Coronary artery (tissue), 2 donors: ENCODE results near the gene CCL19.

Experiments used
- DNase-seq: peaks from one replicate; pipeline ENCODE4 v3.0.0-alpha.2; 2017; ENCODE audit warnings: low spot score
- H3K27ac ChIP-seq, 2 donors: fragments of 200-600 bp; sonication (generic); one replicate each; pipeline ENCODE4 v1.5.1; 2016 to 2019
- H3K4me3 ChIP-seq: fragments of 200-600 bp; sonication (generic); 2 replicates; pipeline ENCODE4 v1.5.1; 2016; ENCODE audit warnings: mild to moderate bottlenecking, moderate library complexity
- TF ChIP-seq, protein P1 (sequence below): fragments of 200-600 bp; sonication (generic); IDR thresholded peaks from one replicate; pipeline ENCODE4 v1.5.1; 2019; ENCODE audit warnings: antibody characterized with exemption

Gene CCL19

GRCh38 chr9:34671307-34671706 is 19.8 kb downstream of the CCL19 start:
- TF ChIP-seq, protein P1, sequence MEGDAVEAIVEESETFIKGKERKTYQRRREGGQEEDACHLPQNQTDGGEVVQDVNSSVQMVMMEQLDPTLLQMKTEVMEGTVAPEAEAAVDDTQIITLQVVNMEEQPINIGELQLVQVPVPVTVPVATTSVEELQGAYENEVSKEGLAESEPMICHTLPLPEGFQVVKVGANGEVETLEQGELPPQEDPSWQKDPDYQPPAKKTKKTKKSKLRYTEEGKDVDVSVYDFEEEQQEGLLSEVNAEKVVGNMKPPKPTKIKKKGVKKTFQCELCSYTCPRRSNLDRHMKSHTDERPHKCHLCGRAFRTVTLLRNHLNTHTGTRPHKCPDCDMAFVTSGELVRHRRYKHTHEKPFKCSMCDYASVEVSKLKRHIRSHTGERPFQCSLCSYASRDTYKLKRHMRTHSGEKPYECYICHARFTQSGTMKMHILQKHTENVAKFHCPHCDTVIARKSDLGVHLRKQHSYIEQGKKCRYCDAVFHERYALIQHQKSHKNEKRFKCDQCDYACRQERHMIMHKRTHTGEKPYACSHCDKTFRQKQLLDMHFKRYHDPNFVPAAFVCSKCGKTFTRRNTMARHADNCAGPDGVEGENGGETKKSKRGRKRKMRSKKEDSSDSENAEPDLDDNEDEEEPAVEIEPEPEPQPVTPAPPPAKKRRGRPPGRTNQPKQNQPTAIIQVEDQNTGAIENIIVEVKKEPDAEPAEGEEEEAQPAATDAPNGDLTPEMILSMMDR, result no peak
- Histone ChIP-seq H3K4me3 (no peak overlapping the region), H3K27ac (no peak overlapping the region)
- DNase-seq, result no peak

GRCh38 chr9:34669809-34670562 is 21.1 kb downstream of the CCL19 start:
- DNase-seq, result no peak
- TF ChIP-seq, protein P1, result no peak
- H3K27ac ChIP-seq, result no peak overlapping the region
- H3K4me3 ChIP-seq, result no peak overlapping the region

- Histone ChIP-seq H3K27ac (peak overlapping the region; percentile 98 to 100), H3K4me3 (peak overlapping the region; percentile 92)
- peak; percentile 96 for DNase-seq
- TF ChIP-seq, protein P1, result no peak
Measured at GRCh38 chr9:34665381-34666250, 25.5 kb downstream of the CCL19 start.

DNA sequence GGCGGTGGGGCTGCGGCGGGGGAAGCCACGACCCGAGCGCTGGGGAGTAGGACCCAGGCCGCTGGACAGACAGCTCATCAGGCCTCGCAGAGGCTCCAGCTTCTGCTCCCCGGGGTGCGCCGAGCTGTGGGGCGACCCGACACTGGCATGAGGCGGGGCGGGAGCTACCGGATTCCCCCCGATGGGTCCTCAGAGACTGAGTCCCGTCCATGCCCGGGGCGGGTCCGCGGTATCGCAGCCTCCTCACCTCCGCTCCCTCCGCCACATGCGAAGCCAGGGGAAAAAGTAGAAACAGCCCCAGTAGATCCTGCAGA is 26.1 kb downstream of the CCL19 start:
- DNase-seq, result no peak
- TF ChIP-seq, protein P1, result no peak
- Histone ChIP-seq H3K4me3 (peak overlapping the region; percentile 92), H3K27ac (peak overlapping the region; percentile 98 to 100)

DNA sequence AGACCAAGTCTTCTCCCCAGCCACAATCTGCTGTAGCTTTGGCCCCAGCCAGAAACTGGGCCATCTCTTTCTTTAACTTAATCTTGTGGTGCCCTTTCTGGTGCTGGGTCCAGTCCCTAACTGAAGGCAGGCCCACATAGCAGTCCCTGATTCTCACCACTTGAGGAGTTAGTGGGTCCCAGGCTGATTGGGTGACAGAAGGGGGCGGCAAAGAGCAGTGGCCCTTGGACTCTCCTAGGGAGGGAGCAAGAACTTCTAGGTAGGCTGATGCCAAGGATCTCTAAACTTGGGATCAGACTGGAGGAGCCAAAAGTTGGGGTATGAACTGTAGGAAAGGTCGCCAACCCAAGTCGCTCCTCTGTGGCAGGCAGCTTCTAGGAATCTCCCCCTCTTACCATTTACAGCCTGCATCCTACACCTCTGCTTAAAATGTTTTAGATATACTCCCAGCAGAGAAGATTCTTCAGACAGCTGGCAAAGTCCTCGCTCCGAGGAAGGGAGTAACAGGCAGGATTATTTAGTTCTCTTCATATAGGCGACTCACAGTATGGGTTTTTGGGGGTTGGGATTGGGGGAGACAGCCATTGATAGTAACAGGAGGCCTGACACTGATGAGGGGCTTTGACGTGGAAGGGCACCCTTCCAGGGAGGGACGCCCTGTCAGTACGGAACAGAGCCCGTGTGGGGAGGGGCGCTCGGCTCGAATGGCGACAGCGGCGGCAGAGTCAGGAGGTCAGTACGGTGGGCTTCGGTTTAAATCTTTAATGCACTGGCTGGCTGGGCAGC is 26.6 kb downstream of the CCL19 start:
- DNase-seq, result peak; percentile 91
- peak overlapping the region; percentile 92 for H3K4me3 ChIP-seq
- TF ChIP-seq, protein P1, result peak; percentile 66
- peak overlapping the region; percentile 98 to 100 for H3K27ac ChIP-seq

- peak overlapping the region in 1 of 2 donors; percentile 100 for H3K27ac ChIP-seq
- TF ChIP-seq, protein P1, result no peak
Measured at GRCh38 chr9:34663303-34663605, 27.8 kb downstream of the CCL19 start.

More at GRCh38 chr9:34663303-34663605, 27.8 kb downstream of the CCL19 start:
- no peak overlapping the region for H3K4me3 ChIP-seq
- DNase-seq, result no peak
